ENCODE measurements around the gene PICALM.

The PICALM gene

GRCh38 chr11:85918910-85919794, 149.7 kb downstream of the PICALM start:
- H3K79me2 ChIP-seq (ENCODE audit: insufficient read depth, low read length): no peaks in the 10 kb centered on the region
- H3K27ac ChIP-seq (ENCODE audit: low read length): no peak overlapping the region
- H3K4me2 ChIP-seq (ENCODE audit: insufficient read depth, low read length): no peak overlapping the region
- H3K27me3 ChIP-seq (ENCODE audit: insufficient read depth, low read length, poor library complexity): peaks cover 4% of the 10 kb centered on the region
- no peaks in the 10 kb centered on the region for H3K36me3 ChIP-seq (ENCODE audit: insufficient read depth, low read length)
- H4K20me1 ChIP-seq (ENCODE audit: insufficient read depth, low read length): no peaks in the 10 kb centered on the region
- H3K4me3 ChIP-seq (ENCODE audit: low read depth in 1 of 2, low read length in 2 of 2): no peak overlapping the region
- H3K9ac ChIP-seq (ENCODE audit: low read depth, low read length): no peak overlapping the region
- TF ChIP-seq EZH2 (IDR thresholded peaks at IDR 0.05; ENCODE audit: borderline replicate concordance, low read depth, low read length, severe bottlenecking): no peak
- TF ChIP-seq CTCF (IDR thresholded peaks at IDR 0.05; ENCODE audit: borderline replicate concordance, extremely low read depth, low read length, poor library complexity, severe bottlenecking): no peak
- H3K9me3 ChIP-seq (ENCODE audit: insufficient read depth, low read length, severe bottlenecking): no peaks in the 10 kb centered on the region
- ATAC-seq (ENCODE audit: insufficient read depth, low read depth): no peak
- no peak for DNase-seq
- H2AFZ ChIP-seq (ENCODE audit: low read depth, low read length): no peak overlapping the region
- no peaks in the 10 kb centered on the region for H3K4me1 ChIP-seq (ENCODE audit: insufficient read depth, low read length)

GRCh38 chr11:85914425-85914824, 154.5 kb downstream of the PICALM start:
- ATAC-seq (ENCODE audit: insufficient read depth, low read depth) (no peak), DNase-seq (no peak)
- Histone ChIP-seq H3K9ac (ENCODE audit: low read depth, low read length) (no peak overlapping the region), H3K36me3 (ENCODE audit: insufficient read depth, low read length) (no peaks in the 10 kb centered on the region), H2AFZ (ENCODE audit: low read depth, low read length) (no peak overlapping the region), H3K27ac (ENCODE audit: low read length) (no peak overlapping the region), H3K4me2 (ENCODE audit: insufficient read depth, low read length) (no peak overlapping the region), H3K27me3 (ENCODE audit: insufficient read depth, low read length, poor library complexity) (peaks cover 9% of the 10 kb centered on the region), H3K79me2 (ENCODE audit: insufficient read depth, low read length) (no peaks in the 10 kb centered on the region), H3K4me3 (ENCODE audit: low read depth in 1 of 2, low read length in 2 of 2) (no peak overlapping the region), H3K9me3 (ENCODE audit: insufficient read depth, low read length, severe bottlenecking) (no peaks in the 10 kb centered on the region), H4K20me1 (ENCODE audit: insufficient read depth, low read length) (no peaks in the 10 kb centered on the region), H3K4me1 (ENCODE audit: insufficient read depth, low read length) (no peaks in the 10 kb centered on the region)
- TF ChIP-seq EZH2 (IDR thresholded peaks at IDR 0.05; ENCODE audit: borderline replicate concordance, low read depth, low read length, severe bottlenecking): no peak
- no peak for TF ChIP-seq CTCF (IDR thresholded peaks at IDR 0.05; ENCODE audit: borderline replicate concordance, extremely low read depth, low read length, poor library complexity, severe bottlenecking)

- no peak overlapping the region for H3K27ac ChIP-seq (ENCODE audit: low read length)
These were observed 155.4 kb downstream of the PICALM start for GRCh38 chr11:85913513-85913912.

More at GRCh38 chr11:85913513-85913912, 155.4 kb downstream of the PICALM start:
- Histone ChIP-seq H3K9me3 (ENCODE audit: insufficient read depth, low read length, severe bottlenecking) (no peaks in the 10 kb centered on the region), H4K20me1 (ENCODE audit: insufficient read depth, low read length) (no peaks in the 10 kb centered on the region), H3K36me3 (ENCODE audit: insufficient read depth, low read length) (no peaks in the 10 kb centered on the region), H3K4me2 (ENCODE audit: insufficient read depth, low read length) (no peak overlapping the region), H2AFZ (ENCODE audit: low read depth, low read length) (no peak overlapping the region), H3K4me3 (ENCODE audit: low read depth in 1 of 2, low read length in 2 of 2) (no peak overlapping the region), H3K79me2 (ENCODE audit: insufficient read depth, low read length) (no peaks in the 10 kb centered on the region), H3K4me1 (ENCODE audit: insufficient read depth, low read length) (no peaks in the 10 kb centered on the region), H3K9ac (ENCODE audit: low read depth, low read length) (no peak overlapping the region), H3K27me3 (ENCODE audit: insufficient read depth, low read length, poor library complexity) (peaks cover 9% of the 10 kb centered on the region)
- TF ChIP-seq EZH2 (IDR thresholded peaks at IDR 0.05; ENCODE audit: borderline replicate concordance, low read depth, low read length, severe bottlenecking) (no peak), CTCF (IDR thresholded peaks at IDR 0.05; ENCODE audit: borderline replicate concordance, extremely low read depth, low read length, poor library complexity, severe bottlenecking) (no peak)
- ATAC-seq (ENCODE audit: insufficient read depth, low read depth): no peak
- no peak for DNase-seq
